ENCODE results near the gene CYP26A1. TPM values are rescaled to one million over a fixed set of nuclear protein-coding genes. Genes with fewer than 3 reads are reported as not detected.

CYP26A1 gene
- total RNA-seq, 1 experiment from 2014 or later, result 2.2 TPM

- Histone ChIP-seq H3K9me2 (ENCODE audit: insufficient read depth) (no peaks in the 10 kb centered on the region), H3K79me2 (ENCODE audit: low read depth) (no peaks in the 10 kb centered on the region), H3K9me3 (ENCODE audit: insufficient read depth, low read depth) (no peaks in the 10 kb centered on the region), H3K36me3 (ENCODE audit: low read depth) (no peaks in the 10 kb centered on the region), H3K4me1 (replicated peaks; ENCODE audit: insufficient read depth) (peaks cover 18% of the 10 kb centered on the region), H2AFZ (no peak overlapping the region), H3F3A (ENCODE audit: insufficient read depth, low read depth) (peaks cover 11% of the 10 kb centered on the region; the same call in 1 of the 2 replicates), H3K27ac (no peak overlapping the region), H3K4me3 (no peak overlapping the region), H3K27me3 (ENCODE audit: insufficient read depth, low read depth) (no peaks in the 10 kb centered on the region), H4K20me1 (ENCODE audit: insufficient read depth) (no peaks in the 10 kb centered on the region), H3K4me2 (no peak overlapping the region)
- no peak for TF ChIP-seq CTCF (conservative IDR thresholded peaks at IDR 0.05)
- TF ChIP-seq EZH2 (IDR thresholded peaks at IDR 0.05; ENCODE audit: low read depth), result no peak
- intact Hi-C loops (cut with micrococcal nuclease; ENCODE audit: unreplicated experiment), result no loop called here
- POLR2A ChIA-PET (ENCODE audit: unreplicated experiment), result no interaction called here
- BruUV-seq (replicated peaks), result no TSS peak
- peak in 1 of 2 experiments; percentile 9 for DNase-seq
- CTCF ChIA-PET, result no interaction called here
Measured at GRCh38 chr10:93028883-93029282, 44.8 kb upstream of the CYP26A1 start.

DNA sequence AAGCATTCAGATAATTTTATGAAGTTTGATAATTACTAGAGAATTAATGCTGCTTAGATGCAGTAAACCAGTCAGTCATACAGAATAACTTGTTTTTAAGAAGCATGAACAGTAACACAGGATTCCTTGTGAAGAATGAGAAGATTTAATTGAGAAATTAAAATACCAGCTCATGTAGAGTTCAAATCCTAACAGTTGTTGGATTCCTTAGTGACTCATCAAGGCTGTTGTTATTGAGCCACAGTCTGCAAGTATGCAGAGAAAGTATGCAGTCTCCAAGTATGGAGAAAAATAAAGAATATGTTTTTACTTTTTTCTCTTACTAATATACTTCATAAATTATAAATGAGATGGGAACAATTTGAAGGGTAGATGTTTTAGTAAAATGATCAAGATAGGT, 43.3 kb upstream of the CYP26A1 start:
- CTCF ChIA-PET, result interaction anchor here (0.8 kb wide), 1 partner anchor 24 kb away, joined by 3 read pairs; no protein-coding TSS in a partner anchor
- Histone ChIP-seq H3K4me2 (peak overlapping the region; percentile 17; the same call in 1 of the 2 replicates), H3K9me3 (ENCODE audit: insufficient read depth, low read depth) (no peaks in the 10 kb centered on the region), H3K27ac (peak overlapping the region; percentile 21; the same call in 1 of the 2 replicates), H4K20me1 (ENCODE audit: insufficient read depth) (no peaks in the 10 kb centered on the region), H3K27me3 (ENCODE audit: insufficient read depth, low read depth) (no peaks in the 10 kb centered on the region), H3K79me2 (ENCODE audit: low read depth) (no peaks in the 10 kb centered on the region), H3K4me3 (no peak overlapping the region), H3K36me3 (ENCODE audit: low read depth) (no peaks in the 10 kb centered on the region), H3F3A (ENCODE audit: insufficient read depth, low read depth) (peaks cover 11% of the 10 kb centered on the region; the same call in 1 of the 2 replicates), H2AFZ (no peak overlapping the region), H3K9me2 (ENCODE audit: insufficient read depth) (no peaks in the 10 kb centered on the region), H3K4me1 (replicated peaks; ENCODE audit: insufficient read depth) (peaks cover 18% of the 10 kb centered on the region)
- POLR2A ChIA-PET (ENCODE audit: unreplicated experiment), result no interaction called here
- BruUV-seq (replicated peaks), result no TSS peak
- intact Hi-C loops (cut with micrococcal nuclease; ENCODE audit: unreplicated experiment), result no loop called here
- TF ChIP-seq EZH2 (IDR thresholded peaks at IDR 0.05; ENCODE audit: low read depth) (no peak), CTCF (conservative IDR thresholded peaks at IDR 0.05) (no peak)
- DNase-seq, result peak in 1 of 2 experiments; percentile 58

DNA sequence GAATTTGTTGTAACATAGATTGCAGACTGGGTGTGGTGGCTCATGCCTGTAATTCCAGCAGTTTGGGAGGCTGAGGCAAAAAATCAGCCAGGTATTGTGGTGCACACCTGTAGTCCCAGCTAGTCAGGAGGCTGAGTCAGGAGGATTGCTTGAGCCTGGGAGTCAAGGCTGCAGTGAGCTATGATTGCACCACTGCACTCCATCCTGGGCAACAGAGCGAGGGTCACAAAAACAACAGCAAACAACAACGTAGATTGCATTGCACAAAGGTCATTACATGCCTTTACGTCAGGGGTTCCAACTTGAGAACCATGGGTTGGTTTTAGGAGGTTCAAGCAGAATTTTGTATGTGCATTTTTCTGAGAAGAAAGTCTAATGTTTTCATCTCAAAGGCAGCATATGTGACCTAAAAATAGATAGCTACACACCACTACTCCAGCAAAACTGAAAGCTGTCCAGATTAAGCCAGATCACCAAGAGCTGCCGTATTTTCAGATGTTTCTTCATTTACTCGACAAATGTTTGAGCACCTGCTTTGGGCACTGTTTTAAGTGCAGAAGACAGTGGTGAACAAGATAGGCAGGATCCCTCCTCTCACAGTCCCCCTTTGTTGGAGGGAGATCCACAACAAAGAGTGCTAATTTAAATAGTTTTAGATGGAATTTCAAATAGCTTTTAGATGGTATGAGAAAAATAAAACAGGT, 41.4 kb upstream of the CYP26A1 start:
- BruUV-seq (replicated peaks), result no TSS peak
- H3K36me3 ChIP-seq (ENCODE audit: low read depth), result no peaks in the 10 kb centered on the region
- no peak for TF ChIP-seq EZH2 (IDR thresholded peaks at IDR 0.05; ENCODE audit: low read depth)
- no peak for TF ChIP-seq CTCF (conservative IDR thresholded peaks at IDR 0.05)
- H3K4me3 ChIP-seq, result no peak overlapping the region
- no peaks in the 10 kb centered on the region for H4K20me1 ChIP-seq (ENCODE audit: insufficient read depth)
- no peak overlapping the region for H3K27ac ChIP-seq
- ChIA-PET POLR2A (ENCODE audit: unreplicated experiment) (no interaction called here), CTCF (no interaction called here)
- no peak overlapping the region for H3K4me2 ChIP-seq
- no peaks in the 10 kb centered on the region for H3K79me2 ChIP-seq (ENCODE audit: low read depth)
- no peak overlapping the region for H2AFZ ChIP-seq
- peaks cover 11% of the 10 kb centered on the region; the same call in 1 of the 2 replicates for H3F3A ChIP-seq (ENCODE audit: insufficient read depth, low read depth)
- peaks cover 18% of the 10 kb centered on the region for H3K4me1 ChIP-seq (replicated peaks; ENCODE audit: insufficient read depth)
- intact Hi-C loops (cut with micrococcal nuclease; ENCODE audit: unreplicated experiment), result no loop called here
- no peaks in the 10 kb centered on the region for H3K9me2 ChIP-seq (ENCODE audit: insufficient read depth)
- no peaks in the 10 kb centered on the region for H3K9me3 ChIP-seq (ENCODE audit: insufficient read depth, low read depth)
- no peaks in the 10 kb centered on the region for H3K27me3 ChIP-seq (ENCODE audit: insufficient read depth, low read depth)
- no peak for DNase-seq
